ENCODE data around the gene SSBP4. TPM values are rescaled to one million over a fixed set of nuclear protein-coding genes. Genes with fewer than 3 reads are reported as not detected.

Gene SSBP4
- total and polyA plus RNA-seq, 2 donors (not counting 1 experiment from before 2014, with no cell fraction given), result 37.0 to 64.2 TPM

- no peaks in the 10 kb centered on the region for H3K4me1 ChIP-seq (ENCODE audit: control insufficient read depth in 2 of 2, insufficient read depth in 2 of 2, low read length in 2 of 2)
- H3K27ac ChIP-seq (ENCODE audit: low read length in 2 of 2), result no peak overlapping the region
- no peaks in the 10 kb centered on the region for H3K9me3 ChIP-seq (ENCODE audit: control extremely low read depth in 1 of 3, control insufficient read depth in 2 of 3, insufficient read depth in 1 of 3, low read length in 2 of 3)
- no peak overlapping the region for H3K4me3 ChIP-seq (ENCODE audit: control extremely low read depth in 1 of 5, extremely low read depth in 1 of 5, insufficient read depth in 1 of 5, low read depth in 2 of 5, low read length in 4 of 5)
- WGBS (ENCODE audit: insufficient coverage), result 98% methylated on average over 12 of the region's 12 CpGs
- peaks cover 39% of the 10 kb centered on the region for H4K20me1 ChIP-seq (ENCODE audit: control insufficient read depth, insufficient read depth, low read length, poor library complexity, severe bottlenecking)
- H3K36me3 ChIP-seq (replicated peaks in 1 of 2; ENCODE audit: control extremely low read depth in 1 of 2, control insufficient read depth in 1 of 2, extremely low read depth in 1 of 2, insufficient read depth in 2 of 2, low read length in 1 of 2), result peaks cover 0 to 70% of the 10 kb centered on the region in 2 experiments
- ATAC-seq (ENCODE audit: low read depth), result no peak
- Mint-ChIP-seq H3K4me3 (no peak overlapping the region), H3K27me3 (no peaks in the 10 kb centered on the region), H3K4me1 (peaks cover 2% of the 10 kb centered on the region), H3K27ac (no peak overlapping the region), H3K9me3 (ENCODE audit: insufficient read depth) (no peaks in the 10 kb centered on the region)
- POLR2A ChIA-PET, result no interaction called here
- intact Hi-C loops (cut with micrococcal nuclease), result no loop called here
- no peak overlapping the region for H3K4me2 ChIP-seq (replicated peaks; ENCODE audit: low read depth, low read length, poor library complexity, severe bottlenecking)
- DNase-seq, result no peak
- no peak for TF ChIP-seq CTCF (IDR thresholded peaks at IDR 0.05)
- TF ChIP-seq EZH2 (IDR thresholded peaks at IDR 0.05; ENCODE audit: borderline replicate concordance, insufficient read depth, low read depth, low read length, poor library complexity, severe bottlenecking), result no peak
- no peak overlapping the region for H3K9ac ChIP-seq (ENCODE audit: low read length)
- no peaks in the 10 kb centered on the region for H3K27me3 ChIP-seq (replicated peaks in 1 of 4; ENCODE audit: control extremely low read depth in 1 of 4, control insufficient read depth in 3 of 4, insufficient read depth in 4 of 4, low read length in 3 of 4)
- peaks cover 8% of the 10 kb centered on the region for H3K79me2 ChIP-seq (ENCODE audit: control insufficient read depth, insufficient read depth, low read length)
- CTCF ChIA-PET, result interaction anchor here (0.6 to 9.0 kb wide), 6 partner anchors 10 to 340 kb away, joined by 4 to 85 read pairs (median 7); no protein-coding TSS in a partner anchor
- H2AFZ ChIP-seq (ENCODE audit: insufficient read depth, low read depth, low read length, poor library complexity, severe bottlenecking), result no peak overlapping the region
Observed at GRCh38 chr19:18460900-18461299, 41.7 kb downstream of the SSBP4 start.

GRCh38 chr19:18461471-18461870, 42.3 kb downstream of the SSBP4 start:
- Histone ChIP-seq H3K36me3 (replicated peaks in 1 of 2; ENCODE audit: control extremely low read depth in 1 of 2, control insufficient read depth in 1 of 2, extremely low read depth in 1 of 2, insufficient read depth in 2 of 2, low read length in 1 of 2) (peaks cover 0 to 64% of the 10 kb centered on the region in 2 experiments), H3K27me3 (replicated peaks in 1 of 4; ENCODE audit: control extremely low read depth in 1 of 4, control insufficient read depth in 3 of 4, insufficient read depth in 4 of 4, low read length in 3 of 4) (no peaks in the 10 kb centered on the region), H3K9ac (ENCODE audit: low read length) (no peak overlapping the region), H3K4me3 (ENCODE audit: control extremely low read depth in 1 of 5, extremely low read depth in 1 of 5, insufficient read depth in 1 of 5, low read depth in 2 of 5, low read length in 4 of 5) (no peak overlapping the region), H3K79me2 (ENCODE audit: control insufficient read depth, insufficient read depth, low read length) (peaks cover 11% of the 10 kb centered on the region), H3K9me3 (ENCODE audit: control extremely low read depth in 1 of 3, control insufficient read depth in 2 of 3, insufficient read depth in 1 of 3, low read length in 2 of 3) (no peaks in the 10 kb centered on the region), H3K4me2 (replicated peaks; ENCODE audit: low read depth, low read length, poor library complexity, severe bottlenecking) (no peak overlapping the region), H2AFZ (ENCODE audit: insufficient read depth, low read depth, low read length, poor library complexity, severe bottlenecking) (no peak overlapping the region), H3K27ac (ENCODE audit: low read length in 2 of 2) (no peak overlapping the region), H3K4me1 (ENCODE audit: control insufficient read depth in 2 of 2, insufficient read depth in 2 of 2, low read length in 2 of 2) (no peaks in the 10 kb centered on the region), H4K20me1 (ENCODE audit: control insufficient read depth, insufficient read depth, low read length, poor library complexity, severe bottlenecking) (peaks cover 45% of the 10 kb centered on the region)
- DNase-seq, result no peak
- H3K4me3 Mint-ChIP-seq, result no peak overlapping the region
- over 99% methylated on average over 22 of the region's 22 CpGs for WGBS (ENCODE audit: insufficient coverage)
- no peaks in the 10 kb centered on the region for H3K9me3 Mint-ChIP-seq (ENCODE audit: insufficient read depth)
- intact Hi-C loops (cut with micrococcal nuclease), result no loop called here
- CTCF ChIA-PET, result interaction anchor here (0.6 to 9.0 kb wide), 14 partner anchors 9 to 340 kb away, joined by 3 to 85 read pairs (median 4); partner anchors contain the start of gene UBA52
- POLR2A ChIA-PET, result interaction anchor here (0.7 kb wide), 1 partner anchor 606 kb away, joined by 6 read pairs; no protein-coding TSS in a partner anchor
- no peak for ATAC-seq (ENCODE audit: low read depth)
- peaks cover 2% of the 10 kb centered on the region for H3K4me1 Mint-ChIP-seq
- TF ChIP-seq CTCF (IDR thresholded peaks at IDR 0.05), result no peak
- TF ChIP-seq EZH2 (IDR thresholded peaks at IDR 0.05; ENCODE audit: borderline replicate concordance, insufficient read depth, low read depth, low read length, poor library complexity, severe bottlenecking), result no peak
- H3K27ac Mint-ChIP-seq, result no peak overlapping the region
- no peaks in the 10 kb centered on the region for H3K27me3 Mint-ChIP-seq
